Hepatocyte (in vitro differentiated cells): ENCODE results near the gene OBSCN. TPM values are rescaled to one million over a fixed set of nuclear protein-coding genes. Genes with fewer than 3 reads are reported as not detected.

ENCODE experiments used
- DNase-seq: peaks from one replicate; pipeline ENCODE4 v3.0.0-alpha.2; 2016; ENCODE audit warnings: low spot score
- H2AFZ ChIP-seq: fragments of 200-600 bp; sonication (generic); 2 replicates; pipeline ENCODE4 v1.6.0; 2016; ENCODE audit warnings: antibody characterized with exemption, mild to moderate bottlenecking
- H3K27ac ChIP-seq: fragments of 200-600 bp; sonication (generic); 2 replicates; pipeline ENCODE4 v1.5.1; 2016; ENCODE audit warnings: mild to moderate bottlenecking
- H3K27me3 ChIP-seq: fragments of 200-600 bp; sonication (generic); 2 replicates; pipeline ENCODE4 v1.6.1; 2016
- H3K36me3 ChIP-seq: fragments of 200-600 bp; sonication (generic); replicated peaks from 2 replicates; pipeline ENCODE4 v1.5.1; 2016; ENCODE audit warnings: low read depth; ENCODE audit not compliant: insufficient read depth
- H3K4me1 ChIP-seq: fragments of 200-600 bp; sonication (generic); 2 replicates; pipeline ENCODE4 v1.5.1; 2016; ENCODE audit warnings: mild to moderate bottlenecking, moderate library complexity; ENCODE audit not compliant: insufficient read depth
- H3K4me2 ChIP-seq: fragments of 200-600 bp; sonication (generic); 2 replicates; pipeline ENCODE4 v1.6.0; 2016
- H3K4me3 ChIP-seq: fragments of 200-600 bp; sonication (generic); 2 replicates; pipeline ENCODE4 v1.5.1; 2016; ENCODE audit warnings: mild to moderate bottlenecking
- H3K79me2 ChIP-seq: fragments of 200-600 bp; sonication (generic); 2 replicates; pipeline ENCODE4 v1.6.0; 2017; ENCODE audit warnings: mild to moderate bottlenecking
- H3K9me2 ChIP-seq: fragments of 200-600 bp; sonication (generic); replicated peaks from 2 replicates; pipeline ENCODE4 v1.6.0; 2017; ENCODE audit warnings: mild to moderate bottlenecking; ENCODE audit not compliant: insufficient read depth
- H3K9me3 ChIP-seq: fragments of 200-600 bp; sonication (generic); 2 replicates; pipeline ENCODE4 v1.5.1; 2016; ENCODE audit warnings: low read depth, mild to moderate bottlenecking
- H4K20me1 ChIP-seq: fragments of 200-600 bp; sonication (generic); 2 replicates; pipeline ENCODE4 v1.6.0; 2016; ENCODE audit warnings: mild to moderate bottlenecking; ENCODE audit not compliant: insufficient read depth, poor library complexity, severe bottlenecking
- EZH2 ChIP-seq: fragments of 200-600 bp; sonication (generic); IDR thresholded peaks from 2 replicates; pipeline ENCODE4 v1.6.1; 2016; ENCODE audit warnings: antibody characterized with exemption, mild to moderate bottlenecking, borderline replicate concordance
- EZH2phosphoT487 ChIP-seq: fragments of 200-600 bp; sonication (generic); IDR thresholded peaks from one replicate; pipeline ENCODE4 v1.6.1; 2018; ENCODE audit warnings: antibody characterized with exemption, mild to moderate bottlenecking, low read depth, moderate library complexity; ENCODE audit not compliant: unreplicated experiment, severe bottlenecking
- WGBS: methylation state at CpG from one replicate; pipeline ENCODE4 v1.1.6; 2016; ENCODE audit warnings: low lambda C conversion rate; ENCODE audit errors: missing lambda C conversion rate; 5-methylcytosine and 5-hydroxymethylcytosine counted together
- polyA plus RNA-seq: library from polyadenylated mRNA; unstranded; fragments of >200 nt; fragmentation: Nextera tagmentation; extraction: Ambion mirVana; gene quantifications from 2 replicates; pipeline ENCODE4 v1.2.1, GENCODE V29; 2016
- total RNA-seq: library from RNA; depleted of rRNA; stranded (reverse); fragments of >200 nt; gene quantifications from 2 replicates; pipeline ENCODE4 v1.2.3, GENCODE V29; 2014
- TF ChIP-seq, protein P1 (sequence below): fragments of 200-600 bp; sonication (generic); IDR thresholded peaks from 2 replicates; pipeline ENCODE4 v1.5.1; 2016; ENCODE audit warnings: antibody characterized with exemption, mild to moderate bottlenecking; ENCODE audit not compliant: poor library complexity

Gene OBSCN
- total and polyA plus RNA-seq, 2 experiments from 2014 or later: 15.0 to 22.4 TPM

DNA sequence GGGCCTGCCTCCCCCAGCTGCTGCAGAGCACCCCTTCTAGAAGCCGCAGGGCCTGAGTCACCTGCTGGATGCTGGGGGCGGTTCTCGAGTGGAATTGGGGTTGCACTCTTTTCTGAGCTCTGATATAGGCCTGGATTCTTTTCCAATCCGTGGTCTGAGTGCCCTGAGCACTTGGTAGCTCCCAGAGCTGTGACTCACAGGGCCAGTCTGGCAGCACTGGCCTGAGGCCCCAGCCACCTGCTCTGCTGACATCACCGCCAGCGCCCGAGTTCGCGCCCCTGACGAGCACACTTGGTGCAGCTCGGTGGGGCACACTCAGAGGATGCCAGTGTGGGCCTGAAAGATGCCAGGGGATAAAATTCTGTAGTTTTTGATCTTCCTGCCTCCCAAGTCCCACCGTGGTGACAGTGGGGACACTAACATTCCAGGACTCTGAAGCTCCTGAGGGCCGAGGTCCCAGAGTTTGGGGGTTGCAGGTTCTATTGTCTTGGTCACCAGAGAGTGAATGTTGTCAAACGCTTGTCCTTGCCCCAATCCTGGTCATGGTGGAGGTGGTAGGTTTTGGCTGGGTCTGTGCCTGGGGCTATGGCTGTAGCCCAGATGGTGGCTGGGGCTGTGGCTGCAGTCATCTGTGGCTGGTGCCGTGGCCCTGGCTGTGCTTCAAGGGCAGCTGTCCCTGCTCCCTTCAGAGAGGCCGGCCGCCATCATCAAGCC is 74.6 kb downstream of the OBSCN start:
- Histone ChIP-seq H4K20me1 (no peaks in the 10 kb centered on the region), H3K4me1 (no peaks in the 10 kb centered on the region), H3K27ac (no peak overlapping the region), H3K79me2 (no peaks in the 10 kb centered on the region), H3K9me2 (no peaks in the 10 kb centered on the region), H2AFZ (no peak overlapping the region), H3K9me3 (no peaks in the 10 kb centered on the region), H3K27me3 (no peaks in the 10 kb centered on the region), H3K36me3 (no peaks in the 10 kb centered on the region), H3K4me2 (no peak overlapping the region), H3K4me3 (no peak overlapping the region)
- 94% methylated on average over 17 of the region's 17 CpGs for WGBS
- DNase-seq: no peak
- TF ChIP-seq, protein P1, sequence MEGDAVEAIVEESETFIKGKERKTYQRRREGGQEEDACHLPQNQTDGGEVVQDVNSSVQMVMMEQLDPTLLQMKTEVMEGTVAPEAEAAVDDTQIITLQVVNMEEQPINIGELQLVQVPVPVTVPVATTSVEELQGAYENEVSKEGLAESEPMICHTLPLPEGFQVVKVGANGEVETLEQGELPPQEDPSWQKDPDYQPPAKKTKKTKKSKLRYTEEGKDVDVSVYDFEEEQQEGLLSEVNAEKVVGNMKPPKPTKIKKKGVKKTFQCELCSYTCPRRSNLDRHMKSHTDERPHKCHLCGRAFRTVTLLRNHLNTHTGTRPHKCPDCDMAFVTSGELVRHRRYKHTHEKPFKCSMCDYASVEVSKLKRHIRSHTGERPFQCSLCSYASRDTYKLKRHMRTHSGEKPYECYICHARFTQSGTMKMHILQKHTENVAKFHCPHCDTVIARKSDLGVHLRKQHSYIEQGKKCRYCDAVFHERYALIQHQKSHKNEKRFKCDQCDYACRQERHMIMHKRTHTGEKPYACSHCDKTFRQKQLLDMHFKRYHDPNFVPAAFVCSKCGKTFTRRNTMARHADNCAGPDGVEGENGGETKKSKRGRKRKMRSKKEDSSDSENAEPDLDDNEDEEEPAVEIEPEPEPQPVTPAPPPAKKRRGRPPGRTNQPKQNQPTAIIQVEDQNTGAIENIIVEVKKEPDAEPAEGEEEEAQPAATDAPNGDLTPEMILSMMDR: no peak
- no peak for TF ChIP-seq EZH2phosphoT487

DNA sequence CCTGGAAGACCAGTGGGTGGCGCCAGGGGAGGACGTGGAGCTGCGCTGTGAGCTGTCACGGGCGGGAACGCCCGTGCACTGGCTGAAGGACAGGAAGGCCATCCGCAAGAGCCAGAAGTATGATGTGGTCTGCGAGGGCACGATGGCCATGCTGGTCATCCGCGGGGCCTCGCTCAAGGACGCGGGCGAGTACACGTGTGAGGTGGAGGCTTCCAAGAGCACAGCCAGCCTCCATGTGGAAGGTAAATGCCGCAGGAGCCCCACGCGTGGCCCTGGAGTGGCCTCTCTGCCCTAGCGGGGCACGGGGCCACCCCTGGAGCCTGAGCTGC is 75.2 kb downstream of the OBSCN start:
- DNase-seq: no peak
- Histone ChIP-seq H3K4me3 (no peak overlapping the region), H4K20me1 (no peaks in the 10 kb centered on the region), H3K36me3 (no peaks in the 10 kb centered on the region), H3K9me2 (no peaks in the 10 kb centered on the region), H2AFZ (no peak overlapping the region), H3K79me2 (no peaks in the 10 kb centered on the region), H3K27ac (no peak overlapping the region), H3K4me2 (no peak overlapping the region), H3K4me1 (no peaks in the 10 kb centered on the region), H3K27me3 (no peaks in the 10 kb centered on the region), H3K9me3 (no peaks in the 10 kb centered on the region)
- TF ChIP-seq, protein P1: no peak
- no peak for TF ChIP-seq EZH2phosphoT487
- TF ChIP-seq EZH2: no peak
- 93% methylated on average over 22 of the region's 22 CpGs for WGBS

GRCh38 chr1:228283476-228284147 is 75.8 kb downstream of the OBSCN start:
- H2AFZ ChIP-seq: no peak overlapping the region
- TF ChIP-seq EZH2 (no peak), EZH2phosphoT487 (no peak)
- TF ChIP-seq, protein P1: no peak

More at GRCh38 chr1:228283476-228284147, 75.8 kb downstream of the OBSCN start:
- Histone ChIP-seq H3K9me2 (no peaks in the 10 kb centered on the region), H3K4me2 (no peak overlapping the region), H3K9me3 (no peaks in the 10 kb centered on the region), H3K4me3 (no peak overlapping the region), H4K20me1 (no peaks in the 10 kb centered on the region), H3K27me3 (no peaks in the 10 kb centered on the region), H3K4me1 (no peaks in the 10 kb centered on the region), H3K27ac (no peak overlapping the region), H3K36me3 (no peaks in the 10 kb centered on the region), H3K79me2 (no peaks in the 10 kb centered on the region)
- no peak for DNase-seq
- WGBS: 97% methylated on average over 20 of the region's 20 CpGs
